GM19438 (cell line): ENCODE data around the gene FRS2.

Source experiments
- ATAC-seq: cut with Tn5 transposase; IDR thresholded peaks from one replicate; pipeline ENCODE4 v1.9.1; 2021; ENCODE audit warnings: low read depth; ENCODE audit not compliant: unreplicated experiment

Gene FRS2

DNA sequence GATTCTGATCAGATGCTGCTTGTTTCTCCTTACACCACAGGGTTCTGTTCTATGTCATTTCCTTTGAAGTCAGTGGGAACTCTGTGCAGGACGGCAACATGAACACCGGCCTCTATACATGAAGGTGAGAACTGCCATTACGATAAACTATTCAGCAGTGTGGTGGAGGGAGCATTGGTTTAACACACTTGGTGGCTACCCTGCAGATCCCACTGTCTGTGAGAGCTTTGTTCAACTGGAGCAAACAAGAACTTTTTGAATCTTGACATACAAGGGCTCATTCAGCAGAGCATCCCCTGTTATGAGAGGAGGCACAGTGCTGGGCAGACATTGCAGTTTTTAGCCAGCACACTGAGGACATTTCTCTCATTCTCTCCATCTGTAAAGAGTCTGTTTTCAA is 10.7 kb upstream of the FRS2 start:
- no peak for ATAC-seq

DNA sequence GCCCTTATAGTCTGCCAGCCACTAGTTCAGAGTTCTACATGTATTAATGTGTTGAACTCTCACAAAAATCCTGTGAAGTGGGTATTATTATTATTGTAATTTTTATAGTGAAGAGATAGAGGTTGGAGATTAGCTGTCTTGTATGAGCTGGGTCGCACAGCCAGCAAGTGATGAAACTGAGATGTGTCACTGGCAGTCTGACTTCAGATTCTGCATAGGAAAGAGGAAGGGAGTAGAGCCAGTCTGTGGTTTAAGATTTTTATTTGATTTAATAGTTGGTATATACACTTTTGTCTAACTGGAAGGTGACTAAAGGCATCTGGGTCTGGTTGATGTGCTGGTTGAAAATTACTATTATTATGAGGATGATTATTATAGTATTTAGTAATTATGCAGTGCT is 5.8 kb upstream of the FRS2 start:
- no peak for ATAC-seq

DNA sequence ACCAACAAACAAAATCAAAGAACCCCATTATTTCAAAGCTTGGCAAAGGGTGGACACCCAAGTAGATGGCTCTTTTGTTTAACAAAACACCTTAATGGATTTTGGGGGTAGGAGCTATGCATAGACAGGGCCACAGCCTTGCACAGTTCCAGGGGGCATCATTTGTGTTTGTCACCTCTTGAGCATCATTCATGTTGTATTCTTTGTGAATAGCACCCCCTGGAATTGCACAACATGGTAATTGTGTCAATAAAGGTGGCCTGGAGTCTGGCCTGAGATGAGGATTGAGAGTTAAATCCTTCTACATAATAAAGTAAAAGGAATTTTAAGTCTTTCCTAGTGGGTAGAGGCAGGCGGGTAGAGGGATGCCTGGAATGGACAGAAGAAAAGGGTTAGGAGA is 3.3 kb upstream of the FRS2 start:
- no peak for ATAC-seq

DNA sequence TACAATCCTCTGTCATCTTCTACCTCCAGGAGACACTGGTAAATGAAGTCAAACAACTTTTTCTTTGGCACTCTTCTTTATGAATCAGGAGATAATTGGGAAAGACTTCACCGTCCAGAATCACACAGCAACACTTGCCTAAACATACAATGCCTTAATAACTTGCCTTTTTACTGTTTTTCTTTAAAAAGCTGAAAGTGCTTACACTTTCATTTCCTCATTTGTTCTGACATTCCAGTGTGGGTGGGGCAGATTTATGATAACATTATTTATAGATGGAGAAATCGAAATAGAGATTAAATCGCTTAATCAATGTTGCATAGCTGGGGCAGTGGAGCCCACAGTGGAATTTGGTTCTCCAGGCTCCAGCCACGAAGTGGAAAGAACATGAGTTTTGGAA is 2.8 kb upstream of the FRS2 start:
- no peak for ATAC-seq

DNA sequence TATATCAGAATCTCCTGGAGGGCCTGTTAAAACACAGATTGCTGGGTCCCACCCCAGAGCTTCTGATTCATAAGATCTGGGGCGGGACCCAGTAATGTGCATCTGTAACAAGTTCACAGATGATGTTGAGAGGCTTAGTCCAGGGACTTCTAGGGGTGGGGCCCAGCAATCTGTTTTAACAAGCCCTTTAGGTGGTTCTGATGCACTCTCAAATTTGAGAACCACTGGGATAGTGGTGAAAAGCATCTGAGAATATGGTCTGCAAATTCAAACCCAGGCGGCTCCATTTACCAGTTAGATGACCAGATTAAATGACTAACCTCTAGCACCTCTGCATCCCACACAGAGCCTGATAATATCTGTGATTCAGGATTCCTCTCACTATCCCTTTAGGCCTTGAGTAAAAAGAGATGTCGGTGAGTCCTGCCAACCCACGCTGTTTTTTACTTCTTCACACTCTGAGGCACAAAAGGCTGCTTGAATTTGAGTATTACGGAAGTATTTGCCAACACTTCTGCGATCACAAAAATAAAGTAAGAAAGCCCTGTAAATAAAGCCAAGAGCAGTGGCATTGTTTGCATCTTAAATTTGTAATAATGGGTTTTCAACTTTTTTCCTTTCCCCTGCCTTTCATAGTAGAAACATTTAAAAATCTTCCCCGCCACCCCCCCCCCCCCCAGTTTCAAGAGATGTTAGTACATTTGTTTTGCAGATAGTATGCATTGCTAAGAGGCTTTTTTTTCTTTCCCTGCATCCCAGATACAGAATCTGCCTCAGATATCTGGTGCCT is 1.8 kb upstream of the FRS2 start:
- ATAC-seq = no peak

DNA sequence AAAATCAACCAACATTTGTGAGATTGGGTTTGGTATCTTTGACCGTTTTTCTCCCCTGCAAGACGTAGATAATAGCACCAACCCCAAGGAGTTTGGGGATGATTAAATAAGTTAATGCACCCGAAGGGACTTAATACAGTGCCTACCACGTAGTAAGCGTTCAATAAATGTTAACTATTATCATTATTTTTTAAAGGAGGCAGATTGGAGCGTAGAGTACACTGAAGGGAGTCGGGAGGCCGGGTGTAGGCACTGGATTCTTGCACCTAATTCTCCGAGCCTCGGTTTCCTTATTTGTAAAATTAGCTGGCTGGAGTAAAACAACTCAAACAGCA is 367 bp upstream of the FRS2 start:
- ATAC-seq = no peak

DNA sequence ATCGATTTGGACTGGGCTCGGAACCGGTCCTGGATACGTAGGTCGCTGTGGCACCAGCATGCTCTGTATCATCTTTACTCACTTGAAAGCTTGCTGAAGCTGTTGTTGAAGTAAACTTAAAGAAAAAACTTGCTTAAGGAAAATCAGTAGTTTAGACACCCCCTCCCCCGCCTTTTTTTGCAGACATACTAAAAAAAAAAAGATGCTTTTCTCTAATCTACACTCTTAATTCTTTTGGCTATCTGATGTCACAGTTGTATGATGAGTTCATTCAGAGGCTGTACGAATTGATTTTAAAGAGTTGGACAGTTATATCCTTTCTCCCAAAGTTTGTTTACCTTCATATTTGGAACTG is 865 bp downstream of the FRS2 start:
- ATAC-seq = no peak

DNA sequence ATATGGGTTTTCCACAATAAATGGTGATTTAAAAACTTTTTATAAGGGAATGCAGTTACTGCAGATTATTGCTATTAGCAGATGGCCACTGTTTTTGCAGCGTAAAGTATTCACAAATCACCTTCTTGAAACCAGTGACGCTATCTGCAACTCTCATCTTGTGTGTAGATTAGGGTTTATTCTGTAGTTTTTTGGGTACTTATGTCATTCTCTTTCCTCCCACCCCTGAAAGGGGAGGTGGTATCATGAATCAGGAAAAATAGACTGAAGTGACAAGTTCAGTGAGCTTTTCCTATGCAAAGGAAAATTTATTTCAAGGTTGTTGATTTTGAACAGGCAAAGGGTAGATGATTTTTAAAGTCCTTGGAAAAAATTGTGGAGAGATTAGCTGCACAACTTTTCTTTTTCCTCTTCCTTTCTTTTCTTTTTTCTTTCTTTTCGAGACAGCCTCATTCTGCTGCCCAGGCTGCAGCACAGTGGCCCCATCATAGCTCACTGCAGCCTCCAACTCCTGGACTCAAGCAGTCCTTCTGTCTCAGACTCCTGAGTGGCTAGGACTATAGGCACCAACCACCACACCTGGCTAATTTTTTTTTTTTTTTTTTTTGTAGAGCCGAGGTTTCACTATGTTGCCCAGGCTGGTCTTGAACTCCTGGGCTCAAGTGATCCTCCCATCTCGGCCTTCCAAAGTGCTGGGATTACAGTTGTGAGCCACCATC is 1.6 kb downstream of the FRS2 start:
- no peak for ATAC-seq

DNA sequence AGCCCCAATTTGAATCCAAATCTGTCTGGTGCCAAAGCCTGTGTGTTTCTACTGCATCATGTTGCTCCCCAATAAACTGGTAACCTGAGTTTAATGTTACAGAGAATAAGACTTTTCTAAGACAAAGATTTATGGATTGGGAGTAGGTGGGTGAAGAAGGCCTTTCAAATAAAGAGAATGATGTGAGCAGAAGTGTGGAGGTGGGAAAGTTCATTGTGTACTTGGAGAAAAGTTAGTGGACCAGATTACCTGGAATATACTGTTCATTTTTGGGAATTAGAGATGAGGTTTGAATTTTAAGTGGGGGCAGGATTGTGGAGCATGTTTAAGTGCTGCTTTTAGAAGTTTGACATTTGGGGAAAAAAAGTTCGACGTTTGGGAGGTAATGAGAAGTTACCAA is 3.1 kb downstream of the FRS2 start:
- no peak for ATAC-seq

DNA sequence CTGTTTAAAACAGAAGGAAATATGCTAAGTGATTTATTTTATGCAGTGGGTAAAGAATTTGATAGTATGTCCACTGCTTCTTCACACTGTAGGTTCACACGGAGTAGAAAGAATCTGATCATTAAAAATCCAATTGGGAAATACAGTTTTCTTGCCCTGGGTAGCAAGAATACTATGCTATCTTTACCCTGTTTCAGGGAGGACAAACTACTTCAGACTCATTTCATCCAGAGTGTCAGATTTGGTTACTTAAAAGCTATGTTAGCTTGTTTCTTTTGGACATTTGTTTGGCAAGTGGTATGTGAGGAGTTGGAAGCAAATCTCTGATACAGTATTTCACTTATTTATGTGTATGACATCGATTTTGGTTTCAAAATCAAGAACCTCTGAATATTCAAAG is 4.3 kb downstream of the FRS2 start:
- no peak for ATAC-seq

DNA sequence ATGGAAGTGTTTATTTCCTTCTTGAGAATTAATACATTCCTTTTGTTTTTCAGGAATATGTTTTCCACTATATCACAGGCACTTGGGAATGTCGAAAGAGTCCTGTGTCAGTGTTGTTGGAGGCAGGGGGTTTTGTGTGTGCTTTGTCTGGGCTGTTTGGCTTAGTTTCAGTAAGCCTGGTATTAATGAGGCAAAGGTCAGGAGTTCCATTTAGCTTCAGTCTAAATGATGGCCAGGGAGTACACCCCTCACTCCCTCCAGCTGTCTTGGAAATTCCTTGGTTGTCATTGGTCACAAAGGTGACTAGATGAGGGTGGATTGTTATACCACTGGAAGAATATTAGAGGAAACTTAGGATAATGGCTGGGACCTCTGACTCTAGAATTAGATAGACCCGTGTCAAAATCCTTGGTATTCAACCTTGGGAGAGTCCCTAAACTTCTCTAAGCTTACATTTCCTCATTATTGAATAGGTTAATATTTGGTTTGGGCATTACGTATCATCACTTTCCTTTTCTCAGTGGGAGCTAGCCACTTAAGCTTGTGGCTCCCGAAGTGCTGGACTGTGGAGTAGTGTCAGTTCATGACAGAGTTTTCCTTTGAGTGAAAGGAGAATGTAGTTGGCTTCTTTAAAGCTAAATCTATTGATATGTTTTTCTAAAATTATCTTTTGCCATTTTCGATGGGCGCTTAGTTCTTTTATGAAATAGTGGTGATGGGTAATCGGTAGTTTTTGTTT is 5.2 kb downstream of the FRS2 start:
- ATAC-seq = no peak

DNA sequence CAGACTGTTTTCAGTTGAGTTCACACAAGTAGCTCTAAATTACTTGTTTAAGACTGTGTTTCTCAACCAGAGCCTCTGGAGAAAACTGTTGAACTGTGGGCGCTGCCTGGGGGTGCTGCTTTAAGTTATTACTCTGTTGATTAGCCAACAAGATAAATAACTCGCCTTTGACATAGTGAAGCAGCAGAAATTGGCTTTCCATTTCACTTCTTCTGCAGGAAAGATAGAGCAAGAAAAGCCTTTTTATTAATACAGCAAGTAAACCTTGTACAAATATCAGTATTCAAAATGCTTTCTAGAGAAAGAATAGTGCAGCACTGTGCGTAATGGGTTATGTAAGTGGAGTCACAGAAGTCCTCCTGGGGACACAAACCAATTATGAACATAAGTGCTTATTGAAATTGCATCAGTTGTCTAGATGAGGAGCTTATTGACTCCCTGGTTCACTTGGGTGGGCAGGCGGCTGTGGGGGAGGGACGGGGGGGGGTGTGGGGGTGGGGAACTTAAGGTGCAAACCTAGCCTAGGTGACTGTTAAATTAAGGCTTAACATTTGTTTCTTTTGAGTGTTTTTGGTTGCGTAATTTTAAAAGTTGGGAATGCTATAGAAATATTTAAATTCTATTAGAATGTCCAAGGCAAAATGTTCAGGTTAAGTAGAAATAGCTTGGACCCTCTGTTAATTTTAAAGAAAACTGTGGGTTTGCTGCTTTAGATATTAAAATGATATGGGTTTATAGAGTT is 6.3 kb downstream of the FRS2 start:
- no peak for ATAC-seq

DNA sequence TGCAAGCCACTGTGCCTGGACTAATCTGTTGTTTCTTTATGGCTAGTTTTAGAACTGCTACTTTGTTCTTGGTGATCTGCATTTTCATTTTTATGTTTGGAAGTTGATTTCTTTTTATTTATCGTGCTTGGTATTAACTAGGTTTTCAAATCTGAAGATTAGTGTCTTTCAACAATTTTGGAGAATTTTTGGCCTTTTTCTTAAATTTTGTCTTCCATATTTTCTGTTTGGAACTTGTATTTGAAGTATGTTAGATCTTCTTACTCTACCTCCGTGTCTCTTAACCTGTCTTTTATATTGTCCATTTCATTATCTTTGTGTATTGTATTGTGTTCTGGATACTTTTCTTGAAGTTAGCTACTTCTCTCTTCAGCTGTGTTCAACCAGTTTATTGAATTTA is 9.5 kb downstream of the FRS2 start:
- no peak for ATAC-seq

DNA sequence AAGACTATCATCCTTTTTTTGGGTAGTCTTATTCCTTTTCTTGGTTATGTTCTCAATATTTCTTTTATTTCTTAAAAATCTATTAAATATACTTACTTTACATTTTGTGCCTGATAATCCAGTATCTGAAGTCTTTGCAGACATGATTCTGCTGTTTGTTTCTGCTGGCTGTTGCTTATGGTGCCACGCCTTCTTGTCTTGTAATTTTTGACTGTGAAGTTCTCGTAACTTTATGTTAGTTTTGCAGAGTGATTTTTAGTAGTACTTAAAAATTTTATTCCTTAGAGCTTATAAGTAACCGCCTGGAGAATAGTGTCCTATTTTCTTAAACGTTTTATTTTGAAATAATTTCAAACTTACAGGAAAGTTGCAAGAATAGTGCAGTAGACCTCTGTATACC is 10.5 kb downstream of the FRS2 start:
- no peak for ATAC-seq

DNA sequence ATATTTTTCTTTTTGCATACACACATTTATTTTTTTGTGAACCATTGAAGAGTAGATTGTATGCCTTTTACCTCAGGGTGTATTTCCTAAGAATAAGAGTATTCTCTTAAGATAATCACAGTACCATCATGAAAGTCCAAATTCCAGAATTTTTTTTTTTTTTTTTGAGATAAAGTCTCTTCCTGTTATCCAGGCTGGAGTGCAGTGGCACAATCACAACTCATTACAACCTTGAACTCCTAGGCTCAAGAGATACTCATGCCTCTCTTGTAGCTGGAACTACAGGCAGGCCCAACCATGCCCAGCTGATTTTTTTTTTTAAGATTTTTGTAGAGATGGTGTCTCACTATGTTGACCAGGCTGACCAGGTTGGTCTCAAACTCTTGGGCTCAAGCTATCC is 10.9 kb downstream of the FRS2 start:
- ATAC-seq = no peak

DNA sequence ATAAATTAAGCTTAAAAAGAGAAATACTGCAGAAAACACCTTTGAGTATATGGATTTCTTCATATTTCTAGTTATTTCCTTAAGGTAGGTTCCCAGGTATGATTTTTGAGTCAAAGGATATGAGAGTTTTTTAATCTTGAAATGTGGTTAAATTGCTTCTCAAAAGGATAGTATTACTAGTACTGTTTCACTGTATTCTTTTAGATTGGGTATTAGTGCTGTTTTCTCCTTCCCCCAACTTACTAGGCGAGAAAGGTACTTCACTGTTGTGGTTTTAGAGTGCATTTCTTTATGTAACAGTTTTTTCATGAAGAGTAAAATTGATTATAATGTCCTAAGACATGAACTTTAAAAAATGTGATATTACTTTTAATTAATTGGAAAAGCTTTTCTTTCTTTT is 13.5 kb downstream of the FRS2 start:
- ATAC-seq = no peak

DNA sequence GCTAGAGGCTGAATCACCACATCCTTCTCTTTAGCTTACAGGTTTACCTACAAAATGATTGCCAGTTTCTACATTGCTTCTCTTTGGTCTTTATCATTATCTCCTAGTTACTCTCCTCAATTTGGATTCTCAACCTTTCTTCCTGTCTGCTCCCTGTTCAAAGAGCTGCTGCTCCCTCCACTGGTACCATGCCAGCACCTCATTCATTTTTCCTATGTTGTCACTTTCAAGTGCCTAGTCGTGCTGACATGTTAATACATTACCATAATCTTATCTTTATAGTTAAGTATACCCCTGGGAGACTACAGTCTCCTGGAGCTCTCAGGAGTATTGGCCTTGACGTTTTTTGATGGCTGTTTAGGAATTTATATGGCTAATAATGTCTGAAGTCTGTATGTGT is 14.2 kb downstream of the FRS2 start:
- ATAC-seq = no peak

DNA sequence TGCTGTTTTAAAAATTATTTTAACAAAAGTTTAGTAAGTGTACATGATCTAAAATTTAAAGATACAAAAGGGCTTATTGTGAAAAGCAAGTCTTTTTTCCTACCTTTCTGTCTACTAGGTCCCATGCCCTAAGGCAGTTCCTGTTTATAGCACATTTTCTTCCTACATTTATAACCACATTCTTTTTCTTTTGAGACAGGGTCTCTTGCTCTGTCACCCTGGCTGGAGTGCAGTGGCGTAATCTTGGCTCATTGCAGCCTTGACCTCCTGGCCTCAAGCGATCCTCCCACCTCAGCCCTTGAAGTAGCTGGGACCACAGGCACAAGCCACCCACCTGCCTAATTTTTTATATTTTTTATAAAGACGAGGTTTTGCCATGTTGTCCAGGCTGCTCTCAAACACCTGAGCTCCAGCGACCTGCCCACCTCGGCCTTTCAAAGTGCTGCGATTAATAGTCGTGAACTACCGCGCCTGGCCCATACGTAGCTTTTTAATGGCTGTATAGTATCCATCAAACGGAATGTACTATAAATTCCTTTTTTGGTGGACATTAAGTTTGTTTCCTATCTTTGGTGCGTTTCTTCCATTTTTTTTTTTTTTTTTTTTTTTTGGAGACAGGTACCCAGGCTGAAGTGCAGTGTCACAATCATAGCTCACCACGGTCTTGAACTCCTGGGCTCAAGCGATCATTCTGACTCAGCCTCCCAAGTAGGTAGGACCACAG is 20.9 kb downstream of the FRS2 start:
- ATAC-seq = no peak

DNA sequence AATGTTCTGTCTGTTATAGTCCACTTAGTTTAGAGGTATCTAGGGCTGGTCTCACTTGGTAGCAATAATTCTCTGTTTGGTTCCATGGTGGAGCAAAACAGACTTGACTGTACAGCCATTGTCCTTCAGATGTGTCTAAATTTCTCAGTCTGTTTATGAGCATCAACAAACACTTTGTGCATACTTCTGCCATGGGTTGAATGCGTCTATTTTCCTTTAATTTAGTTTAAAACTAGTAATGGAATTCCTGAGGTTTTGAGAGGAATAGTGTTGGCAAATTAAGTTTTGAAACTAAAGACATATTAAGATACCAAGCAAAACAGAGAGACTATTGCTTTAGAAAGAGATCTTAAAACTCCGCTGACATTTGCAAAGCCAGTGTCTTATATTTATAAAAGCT is 22.6 kb downstream of the FRS2 start:
- ATAC-seq = no peak

DNA sequence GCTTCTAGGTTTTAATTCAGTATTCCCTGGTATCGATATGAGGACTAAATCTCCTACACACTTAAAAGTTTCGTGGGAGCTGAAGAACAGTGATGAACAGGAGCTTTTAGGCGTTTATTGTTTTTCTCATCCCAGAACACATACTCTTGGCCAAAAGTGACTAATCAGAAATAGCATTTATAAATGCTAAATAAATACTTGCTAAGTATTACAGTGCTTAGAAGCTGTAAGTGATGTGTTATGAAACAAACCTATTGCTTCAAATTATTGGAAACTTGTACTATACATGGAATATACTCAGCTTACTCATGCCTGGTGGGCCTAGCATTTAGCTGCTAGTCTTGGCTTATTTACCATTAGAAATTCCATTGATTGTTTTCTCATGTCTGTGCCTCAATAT is 24.9 kb downstream of the FRS2 start:
- ATAC-seq = no peak
